AG04450 (cell line): ENCODE results near the gene AGT. TPM values are rescaled to one million over a fixed set of nuclear protein-coding genes. Genes with fewer than 3 reads are reported as not detected.
A peak's percentile ranks its signal among the peaks of the same experiment; 100 is the strongest.
"Not testable (repeated sequence)": the region's sequence is repeated elsewhere in the genome, so short reads cannot be mapped to it uniquely, and the experiment has no call there.

ENCODE experiments used
- CTCF ChIA-PET: fragments of 300-600, 350-600 bp; formaldehyde crosslinking; extraction: SDS; loops from one replicate; lab custom pipeline; 2022; ENCODE audit warnings: antibody characterized with exemption, inconsistent platforms; lab: Charles Lee
- POLR2A ChIA-PET: fragments of 350-600 bp; formaldehyde crosslinking; extraction: SDS; loops from one replicate; lab custom pipeline; 2021; ENCODE audit warnings: antibody characterized with exemption, inconsistent platforms; lab: Yijun Ruan, JAX
- DNase-seq: peaks from one replicate; pipeline ENCODE4 v3.0.0-alpha.2; 2011; ENCODE audit warnings: low read depth, low spot score
- H3K27ac ChIP-seq: one replicate; pipeline ENCODE4 v1.5.1; 2012; ENCODE audit warnings: low read depth, low read length, control low read depth
- H3K27me3 ChIP-seq: one replicate; pipeline ENCODE4 v1.6.0; 2012; ENCODE audit warnings: low read length; ENCODE audit not compliant: control insufficient read depth, insufficient read depth
- H3K4me3 ChIP-seq: 2 replicates; pipeline ENCODE4 v1.5.1; 2011; ENCODE audit warnings: mild to moderate bottlenecking, low read depth, low read length, control low read depth
- H3K9me3 ChIP-seq: 2 replicates; pipeline ENCODE4 v1.5.1; 2012; ENCODE audit warnings: low read length; ENCODE audit not compliant: control insufficient read depth, insufficient read depth
- CTCF ChIP-seq: IDR thresholded peaks from 2 replicates; pipeline ENCODE4 v1.5.1; 2011; ENCODE audit warnings: low read depth, low read length, control low read depth, inconsistent platforms
- polyA plus RNA-seq: library from polyadenylated mRNA; depleted of rRNA; stranded (reverse); fragments of >200 nt; gene quantifications from 2 replicates; pipeline ENCODE4 v1.2.3, GENCODE V29; 2011

AGT gene
- polyA plus RNA-seq, 1 experiment = 6.2 TPM

- CTCF ChIA-PET = no interaction called here
- POLR2A ChIA-PET = no interaction called here
- Histone ChIP-seq H3K27ac (no peak overlapping the region), H3K27me3 (peaks cover 10% of the 10 kb centered on the region), H3K4me3 (no peak overlapping the region), H3K9me3 (no peaks in the 10 kb centered on the region)
- DNase-seq = no peak
- TF ChIP-seq CTCF = no peak
These were observed 17.1 kb upstream of the AGT start for GRCh38 chr1:230730977-230731376.

- H3K27ac ChIP-seq = no peak overlapping the region
- CTCF ChIA-PET = interaction anchor here (0.9 kb wide), 1 partner anchor 188 kb away, joined by 3 read pairs; no protein-coding TSS in a partner anchor
- no peak overlapping the region for H3K4me3 ChIP-seq
- H3K27me3 ChIP-seq = peaks cover 8% of the 10 kb centered on the region
- TF ChIP-seq CTCF = no peak
- no peaks in the 10 kb centered on the region for H3K9me3 ChIP-seq
- POLR2A ChIA-PET = no interaction called here
- no peak for DNase-seq
These were observed 14.9 kb upstream of the AGT start for GRCh38 chr1:230728710-230729392.

GRCh38 chr1:230725256-230726012, 11.5 kb upstream of the AGT start:
- peaks cover 7% of the 10 kb centered on the region for H3K27me3 ChIP-seq
- H3K4me3 ChIP-seq = no peak overlapping the region
- TF ChIP-seq CTCF = no peak
- no peak overlapping the region for H3K27ac ChIP-seq
- CTCF ChIA-PET = interaction anchor here (0.6 kb wide), 1 partner anchor 19 kb away, joined by 3 read pairs; no protein-coding TSS in a partner anchor
- DNase-seq = no peak
- POLR2A ChIA-PET = no interaction called here
- H3K9me3 ChIP-seq = no peaks in the 10 kb centered on the region

- DNase-seq, POLR2A ChIA-PET, H3K4me3 ChIP-seq, H3K9me3 ChIP-seq, H3K27me3 ChIP-seq, H3K27ac ChIP-seq, CTCF ChIA-PET: not testable (repeated sequence)
These were observed 8.1 kb upstream of the AGT start for GRCh38 chr1:230721849-230722522.

- peak; percentile 55 for DNase-seq
- peaks cover 2% of the 10 kb centered on the region for H3K27me3 ChIP-seq
- no peak overlapping the region for H3K4me3 ChIP-seq
- ChIA-PET CTCF (interaction anchor here (1.4 kb wide), 1 partner anchor 76 kb away, joined by 3 read pairs; no protein-coding TSS in a partner anchor), POLR2A (no interaction called here)
- H3K27ac ChIP-seq = no peak overlapping the region
- TF ChIP-seq CTCF = no peak
- H3K9me3 ChIP-seq = no peaks in the 10 kb centered on the region
These were observed 3.3 kb upstream of the AGT start for GRCh38 chr1:230717251-230717650.

- DNase-seq, H3K27ac ChIP-seq, H3K27me3 ChIP-seq, H3K9me3 ChIP-seq, H3K4me3 ChIP-seq, POLR2A ChIA-PET: not testable (repeated sequence)
- CTCF ChIA-PET = interaction anchor here (0.7 to 1.4 kb wide), 2 partner anchors 56 to 75 kb away, joined by 3 read pairs; no protein-coding TSS in a partner anchor
These were observed 2.5 kb upstream of the AGT start for GRCh38 chr1:230716453-230716852.
